Stomach (tissue), 9 donors: Measurements from ENCODE around the gene PIGW. TPM values are rescaled to one million over a fixed set of nuclear protein-coding genes. Genes with fewer than 3 reads are reported as not detected.
A peak's percentile ranks its signal among the peaks of the same experiment; 100 is the strongest.

Experiments
- DNase-seq, 2 donors: peaks; one replicate each; pipeline versions ENCODE4 v3.0.0 to v3.0.0-alpha.2; 2013 to 2019
- H3K27ac ChIP-seq, 5 donors: fragments of 200-600 bp in 4 of 5; sonication (generic) in 4 of 5; one replicate each; pipeline ENCODE4 v1.5.1; 2013 to 2019; ENCODE audit warnings: mild to moderate bottlenecking in 1 of 5, moderate library complexity in 1 of 5
- H3K27me3 ChIP-seq, 3 donors: fragments of 200-600 bp; sonication (generic); one replicate each; pipeline ENCODE4 v1.5.1; 2017 to 2019; ENCODE audit warnings: mixed run types in 1 of 3
- H3K36me3 ChIP-seq, 4 donors: fragments of 200-600 bp; sonication (generic); 1 replicate in 3 of 4; 2 replicates in 1 of 4; pipeline ENCODE4 v1.5.1; 2016 to 2019
- H3K4me1 ChIP-seq, 4 donors: fragments of 200-600 bp; sonication (generic); one replicate each; pipeline ENCODE4 v1.5.1; 2016 to 2019
- H3K4me3 ChIP-seq, 4 donors: fragments of 200-600 bp; sonication (generic) in 3 of 4; one replicate each; pipeline ENCODE4 v1.5.1; 2016 to 2019; ENCODE audit warnings: mild to moderate bottlenecking in 1 of 4
- H3K9me3 ChIP-seq, 4 donors: fragments of 200-600 bp; sonication (generic); one replicate each; pipeline ENCODE4 v1.5.1; 2016 to 2019
- EP300 ChIP-seq: sonication (generic); formaldehyde crosslinking; IDR thresholded peaks from one replicate; pipeline ENCODE4 v1.6.1; 2017; ENCODE audit warnings: antibody characterized with exemption
- POLR2A ChIP-seq, 4 donors: fragments of 450-650 bp; IDR thresholded peaks; one replicate each; pipeline ENCODE4 v1.6.1; 2016; ENCODE audit warnings: antibody characterized with exemption in 4 of 4, control low read depth in 2 of 4, mild to moderate bottlenecking in 1 of 4, moderate library complexity in 1 of 4
- POLR2AphosphoS5 ChIP-seq, 3 donors: sonication (generic); formaldehyde crosslinking; IDR thresholded peaks; one replicate each; pipeline ENCODE4 v1.6.1; 2016; ENCODE audit warnings: antibody characterized with exemption in 3 of 3
- WGBS, 5 donors: extraction: QIAGEN DNeasy Blood & Tissue Kit in 3 of 5; methylation state at CpG; one replicate each; pipeline versions ENCODE4 v1.1.5 to v1.1.7; 2013 to 2018; 5-methylcytosine and 5-hydroxymethylcytosine counted together
- intact Hi-C: fragments of 100-400 bp; cut with DNase I; formaldehyde crosslinking; loops from one replicate; pipeline ENCODE4 v1.15.1; 2023; ENCODE audit warnings: low total_unique reads
- polyA plus RNA-seq, 3 donors: library from polyadenylated mRNA; stranded (reverse); fragments of 200-250 nt; gene quantifications; one replicate each; pipeline ENCODE4 v1.2.3, GENCODE V29; 2013
- total RNA-seq, 5 donors: library from RNA; depleted of rRNA; stranded (reverse); fragments of >200 nt; gene quantifications; one replicate each; pipeline versions ENCODE4 v1.1.0 to v1.2.3, GENCODE V29; 2014 to 2016
- TF ChIP-seq, protein P1 (sequence below), 7 experiments: fragments of 450-650 bp in 4 of 7; fragments of 200-600 bp in 3 of 7; sonication (generic) in 3 of 7; IDR thresholded peaks; one replicate each; pipeline ENCODE4 v1.5.1; 2016 to 2019; ENCODE audit warnings: antibody characterized with exemption in 7 of 7, control low read depth in 2 of 7, mild to moderate bottlenecking in 1 of 7
- donor health status: healthy with polysubstance abuse.
- donor health status: Bipolar disorder and iron deficiency.
- donor health status: healthy.

The PIGW gene
- total and polyA plus RNA-seq, 8 donors, result 0.45 to 12.7 (median 4.3) TPM; not detected in 1

DNA sequence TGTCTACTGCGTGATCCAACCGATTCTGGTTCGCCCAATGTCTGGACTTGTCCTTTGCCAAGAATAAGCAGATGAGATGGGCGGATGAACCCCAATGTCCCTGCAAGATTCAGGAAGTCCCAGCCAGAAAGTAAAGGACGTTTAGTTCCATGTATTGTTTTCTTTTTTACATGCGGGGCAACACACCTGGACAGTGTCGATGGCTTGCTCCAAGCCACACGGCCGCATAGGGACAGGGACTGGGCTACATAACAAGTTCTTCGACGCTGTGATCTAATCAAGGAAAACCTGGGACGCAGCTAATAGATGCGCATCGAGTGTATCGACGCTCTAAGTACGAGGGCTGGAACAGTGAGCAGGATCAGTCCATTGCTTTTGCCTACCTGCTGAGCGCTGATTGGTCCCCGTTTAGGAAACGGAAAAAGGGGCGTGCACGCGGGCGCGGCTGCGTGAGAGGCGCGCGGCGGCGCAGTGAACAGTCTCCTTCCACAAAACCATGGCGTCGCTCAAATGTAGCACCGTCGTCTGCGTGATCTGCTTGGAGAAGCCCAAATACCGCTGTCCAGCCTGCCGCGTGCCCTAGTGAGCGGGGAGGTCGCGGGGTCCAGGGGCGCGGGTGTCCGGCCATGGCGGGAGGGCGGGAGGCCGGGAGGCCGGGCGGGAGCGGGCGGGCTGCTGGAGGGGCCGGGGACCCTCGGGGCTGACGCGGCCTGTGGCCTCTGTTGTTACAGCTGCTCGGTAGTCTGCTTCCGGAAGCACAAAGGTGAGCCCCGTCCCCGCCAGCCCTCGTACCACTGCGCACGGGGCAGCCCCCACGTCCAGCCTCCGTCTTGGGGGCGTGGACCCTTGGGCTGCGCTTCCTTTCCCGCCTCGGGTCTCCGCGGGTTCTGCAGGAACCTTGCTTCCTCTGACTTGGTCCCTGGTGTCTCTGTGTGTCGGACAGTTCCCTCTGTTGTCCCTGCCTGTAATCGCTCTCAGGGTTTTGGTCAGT, 48.3 kb upstream of the PIGW start, which contains the start of gene ZNHIT3:
ZNHIT3 (plus strand) TSS at position 478 of the 991 bp plus-strand sequence; CDS start at position 497, 19 bp downstream.
- Histone ChIP-seq H3K36me3 (peaks cover 0 to 5% (median 2%) of the 10 kb centered on the region in 4 donors), H3K27me3 (peaks cover 0 to 17% (median 5%) of the 10 kb centered on the region in 3 donors), H3K9me3 (no peaks in the 10 kb centered on the region), H3K27ac (peak within 1 kb of the TSS; percentile 81 to 90 (median 86)), H3K4me3 (peak within 1 kb of the TSS; percentile 95 to 99 (median 97)), H3K4me1 (peaks cover 21 to 61% (median 45%) of the 10 kb centered on the region in 4 donors)
- intact Hi-C loops, result no loop called here
- TF ChIP-seq POLR2AphosphoS5 (IDR thresholded peaks at IDR 0.05) (peak; percentile 76 to 90 (median 82)), EP300 (no peak), POLR2A (IDR thresholded peaks at IDR 0.05) (peak in 1 of 4 donors; percentile 17)
- TF ChIP-seq, protein P1, sequence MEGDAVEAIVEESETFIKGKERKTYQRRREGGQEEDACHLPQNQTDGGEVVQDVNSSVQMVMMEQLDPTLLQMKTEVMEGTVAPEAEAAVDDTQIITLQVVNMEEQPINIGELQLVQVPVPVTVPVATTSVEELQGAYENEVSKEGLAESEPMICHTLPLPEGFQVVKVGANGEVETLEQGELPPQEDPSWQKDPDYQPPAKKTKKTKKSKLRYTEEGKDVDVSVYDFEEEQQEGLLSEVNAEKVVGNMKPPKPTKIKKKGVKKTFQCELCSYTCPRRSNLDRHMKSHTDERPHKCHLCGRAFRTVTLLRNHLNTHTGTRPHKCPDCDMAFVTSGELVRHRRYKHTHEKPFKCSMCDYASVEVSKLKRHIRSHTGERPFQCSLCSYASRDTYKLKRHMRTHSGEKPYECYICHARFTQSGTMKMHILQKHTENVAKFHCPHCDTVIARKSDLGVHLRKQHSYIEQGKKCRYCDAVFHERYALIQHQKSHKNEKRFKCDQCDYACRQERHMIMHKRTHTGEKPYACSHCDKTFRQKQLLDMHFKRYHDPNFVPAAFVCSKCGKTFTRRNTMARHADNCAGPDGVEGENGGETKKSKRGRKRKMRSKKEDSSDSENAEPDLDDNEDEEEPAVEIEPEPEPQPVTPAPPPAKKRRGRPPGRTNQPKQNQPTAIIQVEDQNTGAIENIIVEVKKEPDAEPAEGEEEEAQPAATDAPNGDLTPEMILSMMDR (IDR thresholded peaks at IDR 0.05), result no peak
- peak; percentile 93 to 98 for DNase-seq
- WGBS, 5 donors, result 0 to 1% (median 1%) methylated on average over 43 to 73 of the region's 73 CpGs

GRCh38 chr17:36493956-36494355, 40.8 kb upstream of the PIGW start:
- Histone ChIP-seq H3K4me1 (peaks cover 8 to 21% (median 15%) of the 10 kb centered on the region in 4 donors), H3K27ac (no peak overlapping the region), H3K36me3 (peaks cover 41 to 80% (median 77%) of the 10 kb centered on the region in 4 donors), H3K9me3 (no peaks in the 10 kb centered on the region), H3K4me3 (no peak overlapping the region), H3K27me3 (no peaks in the 10 kb centered on the region)
- intact Hi-C loops, result no loop called here
- DNase-seq, result no peak
- WGBS, 5 donors, result 73 to 93% (median 86%) methylated on average over 1 of the region's 1 CpG
- no peak for TF ChIP-seq EP300
- TF ChIP-seq, protein P1 (IDR thresholded peaks at IDR 0.05), result no peak
- TF ChIP-seq POLR2A (IDR thresholded peaks at IDR 0.05), result no peak
- TF ChIP-seq POLR2AphosphoS5 (IDR thresholded peaks at IDR 0.05), result no peak

- 31 to 62% (median 43%) methylated on average over 5 of the region's 5 CpGs for WGBS, 5 donors
- H3K36me3 ChIP-seq, result peaks cover 42 to 84% (median 80%) of the 10 kb centered on the region in 4 donors
- H3K4me3 ChIP-seq, result no peak overlapping the region
- no peak for TF ChIP-seq POLR2A (IDR thresholded peaks at IDR 0.05)
- no peak overlapping the region for H3K27ac ChIP-seq
- DNase-seq, result no peak
- intact Hi-C loops, result no loop called here
- no peaks in the 10 kb centered on the region for H3K27me3 ChIP-seq
- peaks cover 8 to 16% (median 10%) of the 10 kb centered on the region in 4 donors for H3K4me1 ChIP-seq
- H3K9me3 ChIP-seq, result no peaks in the 10 kb centered on the region
Observed at GRCh38 chr17:36494674-36495073, 40.1 kb upstream of the PIGW start.

DNA sequence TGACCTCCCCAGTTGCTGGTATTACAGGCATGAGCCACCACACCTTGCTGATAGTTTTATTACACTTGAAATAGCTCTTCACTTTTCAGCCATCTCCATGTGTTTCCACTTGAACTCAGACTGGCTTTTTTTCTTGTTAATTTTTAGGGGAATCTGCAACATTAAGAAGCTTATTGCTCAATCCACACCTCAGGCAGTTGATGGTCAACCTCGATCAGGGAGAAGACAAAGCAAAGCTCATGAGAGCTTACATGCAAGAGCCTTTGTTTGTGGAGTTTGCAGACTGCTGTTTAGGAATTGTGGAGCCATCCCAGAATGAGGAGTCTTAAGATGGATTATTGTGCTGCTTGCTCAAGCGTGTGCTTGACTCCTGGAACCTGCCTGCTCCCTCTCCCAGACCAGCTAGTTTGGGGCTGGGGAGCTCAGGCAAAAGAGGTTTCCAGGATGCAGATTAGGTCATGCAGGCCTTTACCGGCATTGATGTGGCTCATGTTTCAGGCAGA, 39.7 kb upstream of the PIGW start:
- Histone ChIP-seq H3K36me3 (peaks cover 42 to 88% (median 81%) of the 10 kb centered on the region in 4 donors), H3K4me1 (peaks cover 6 to 15% (median 9%) of the 10 kb centered on the region in 4 donors), H3K4me3 (no peak overlapping the region), H3K27ac (no peak overlapping the region), H3K27me3 (no peaks in the 10 kb centered on the region), H3K9me3 (no peaks in the 10 kb centered on the region)
- TF ChIP-seq, protein P1 (IDR thresholded peaks at IDR 0.05), result no peak
- TF ChIP-seq EP300 (no peak), POLR2A (IDR thresholded peaks at IDR 0.05) (no peak), POLR2AphosphoS5 (IDR thresholded peaks at IDR 0.05) (no peak)
- 69 to 80% (median 73%) methylated on average over 3 of the region's 3 CpGs for WGBS, 5 donors
- intact Hi-C loops, result no loop called here
- no peak for DNase-seq
